Kidney (tissue), 14 donors: ENCODE data around the gene STPG2. TPM values are rescaled to one million over a fixed set of nuclear protein-coding genes. Genes with fewer than 3 reads are reported as not detected.

Source experiments
- DNase-seq, 5 donors: peaks; one replicate each; pipeline ENCODE4 v3.0.0-alpha.2; 2013 to 2020
- FAIRE-seq: peaks from 2 replicates; lab custom pipeline; 2012; peaks lifted over from hg19 to GRCh38; lab: Jason Lieb, UNC
- H3K27ac ChIP-seq, 2 donors: one replicate each; pipeline ENCODE4 v1.7.0; 2013; ENCODE audit warnings: low read depth in 2 of 2, low read length in 2 of 2, inconsistent platforms in 1 of 2
- H3K27me3 ChIP-seq: one replicate; pipeline ENCODE4 v1.7.1; 2013; ENCODE audit warnings: low read length, inconsistent platforms; ENCODE audit not compliant: control insufficient read depth, insufficient read depth
- H3K36me3 ChIP-seq, 3 donors: one replicate each; pipeline versions ENCODE4 v1.7.0 to v1.7.1; 2013; ENCODE audit warnings: low read length in 3 of 3, control low read depth in 1 of 3, inconsistent platforms in 1 of 3; ENCODE audit not compliant: insufficient read depth in 3 of 3, control insufficient read depth in 2 of 3
- H3K4me1 ChIP-seq, 3 donors: one replicate each; pipeline versions ENCODE4 v1.7.0 to v1.7.1; 2013; ENCODE audit warnings: low read length in 3 of 3, inconsistent platforms in 1 of 3, low read depth in 1 of 3; ENCODE audit not compliant: control insufficient read depth in 2 of 3, insufficient read depth in 2 of 3
- H3K4me3 ChIP-seq, 3 donors: one replicate each; pipeline versions ENCODE4 v1.7.0 to v1.8.1; 2013; ENCODE audit warnings: low read length in 3 of 3, control low read depth in 1 of 3, inconsistent platforms in 1 of 3
- H3K9ac ChIP-seq, 3 donors: one replicate each; pipeline versions ENCODE4 v1.7.0 to v1.7.1; 2013; ENCODE audit warnings: low read length in 3 of 3, control low read depth in 1 of 3, inconsistent platforms in 1 of 3
- H3K9me3 ChIP-seq, 3 donors: one replicate each; pipeline versions ENCODE4 v1.7.0 to v1.7.1; 2013; ENCODE audit warnings: low read length in 3 of 3, control low read depth in 1 of 3, inconsistent platforms in 1 of 3; ENCODE audit not compliant: control insufficient read depth in 2 of 3, insufficient read depth in 1 of 3
- intact Hi-C: fragments of 100-400 bp; cut with DNase I; formaldehyde crosslinking; loops from one replicate; pipeline ENCODE4 v1.11.1; 2022
- polyA plus RNA-seq: library from polyadenylated mRNA; stranded (reverse); fragments of 350-450 nt; fragmentation: Illumina TruSeq; extraction: RNeasy Lipid Tissue Mini Kit (QIAGEN cat#74804); gene quantifications from one replicate; pipeline ENCODE4 v1.2.3, GENCODE V29; 2014; ENCODE audit warnings: low read depth, low replicate concordance; ENCODE audit not compliant: insufficient read depth
- total RNA-seq: library from RNA; stranded (reverse); fragmentation: NEBNext Ultra II Directional; extraction: Animal tissue kit (Norgen Biotek cat#: 25700); gene quantifications from one replicate; pipeline ENCODE4 v1.2.1, GENCODE V29; 2021
- TF ChIP-seq, protein P1 (sequence below): IDR thresholded peaks from 3 replicates; pipeline ENCODE4 v1.5.1; 2012; ENCODE audit warnings: mild to moderate bottlenecking, moderate library complexity, borderline replicate concordance; ENCODE audit not compliant: insufficient read depth; ENCODE audit errors: extremely low read depth
- donor health status: control.
- donor health status: control.
- donor health status: control.
- donor health status: control.
- donor health status: control.
- donor health status: DM: yes; HTN: yes; CAD: no.
- donor health status: Normal renal cell carcinoma (clear cell type).

The STPG2 gene
- total and polyA plus RNA-seq, 2 donors from 2014 or later, result 0.43 to 1.1 TPM

DNA sequence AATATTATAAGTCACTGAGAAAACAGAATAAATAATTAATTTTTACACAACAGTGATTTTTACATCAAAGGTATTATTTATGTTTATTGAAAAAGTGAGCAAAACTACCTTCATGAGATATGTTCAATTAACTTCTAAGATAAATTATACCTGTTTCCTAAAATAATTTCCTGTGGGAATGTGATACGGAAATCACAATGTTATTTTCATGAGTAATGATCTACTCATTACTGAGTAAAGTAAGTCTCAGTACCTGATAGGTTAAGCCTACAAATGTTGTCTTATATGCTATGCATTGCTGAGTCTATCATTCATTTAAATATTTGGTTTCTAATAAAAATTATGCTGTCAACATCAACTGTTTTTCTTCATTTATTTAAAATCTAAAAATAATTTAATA lies 324.0 kb downstream of the STPG2 start:
- Histone ChIP-seq H3K4me3 (no peak overlapping the region), H3K9me3 (no peaks in the 10 kb centered on the region), H3K4me1 (no peaks in the 10 kb centered on the region), H3K36me3 (no peaks in the 10 kb centered on the region), H3K27ac (no peak overlapping the region), H3K27me3 (no peaks in the 10 kb centered on the region), H3K9ac (no peak overlapping the region)
- FAIRE-seq, result no peak
- no peak for DNase-seq
- intact Hi-C loops, result no loop called here
- TF ChIP-seq, protein P1, sequence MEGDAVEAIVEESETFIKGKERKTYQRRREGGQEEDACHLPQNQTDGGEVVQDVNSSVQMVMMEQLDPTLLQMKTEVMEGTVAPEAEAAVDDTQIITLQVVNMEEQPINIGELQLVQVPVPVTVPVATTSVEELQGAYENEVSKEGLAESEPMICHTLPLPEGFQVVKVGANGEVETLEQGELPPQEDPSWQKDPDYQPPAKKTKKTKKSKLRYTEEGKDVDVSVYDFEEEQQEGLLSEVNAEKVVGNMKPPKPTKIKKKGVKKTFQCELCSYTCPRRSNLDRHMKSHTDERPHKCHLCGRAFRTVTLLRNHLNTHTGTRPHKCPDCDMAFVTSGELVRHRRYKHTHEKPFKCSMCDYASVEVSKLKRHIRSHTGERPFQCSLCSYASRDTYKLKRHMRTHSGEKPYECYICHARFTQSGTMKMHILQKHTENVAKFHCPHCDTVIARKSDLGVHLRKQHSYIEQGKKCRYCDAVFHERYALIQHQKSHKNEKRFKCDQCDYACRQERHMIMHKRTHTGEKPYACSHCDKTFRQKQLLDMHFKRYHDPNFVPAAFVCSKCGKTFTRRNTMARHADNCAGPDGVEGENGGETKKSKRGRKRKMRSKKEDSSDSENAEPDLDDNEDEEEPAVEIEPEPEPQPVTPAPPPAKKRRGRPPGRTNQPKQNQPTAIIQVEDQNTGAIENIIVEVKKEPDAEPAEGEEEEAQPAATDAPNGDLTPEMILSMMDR, result no peak

DNA sequence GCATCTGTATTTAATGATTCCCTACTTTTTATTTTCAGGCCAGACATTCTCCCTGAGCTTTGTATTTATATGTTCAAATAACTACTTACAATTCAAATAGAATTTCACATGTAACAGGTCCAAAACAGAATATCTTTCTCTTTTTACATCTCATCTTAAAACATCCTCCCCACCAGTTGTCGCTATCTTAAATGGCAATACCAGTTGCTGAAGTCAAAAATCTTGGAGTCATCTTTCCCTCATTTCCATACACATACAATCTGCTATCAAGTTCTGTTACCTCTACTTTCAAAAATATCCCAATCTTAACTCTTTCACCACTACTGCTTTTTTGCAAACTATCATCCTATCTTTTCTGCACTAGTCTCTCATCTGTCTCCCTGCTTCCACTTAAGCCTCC lies 330.5 kb downstream of the STPG2 start:
- no peak for DNase-seq
- H3K9me3 ChIP-seq, result no peaks in the 10 kb centered on the region

DNA sequence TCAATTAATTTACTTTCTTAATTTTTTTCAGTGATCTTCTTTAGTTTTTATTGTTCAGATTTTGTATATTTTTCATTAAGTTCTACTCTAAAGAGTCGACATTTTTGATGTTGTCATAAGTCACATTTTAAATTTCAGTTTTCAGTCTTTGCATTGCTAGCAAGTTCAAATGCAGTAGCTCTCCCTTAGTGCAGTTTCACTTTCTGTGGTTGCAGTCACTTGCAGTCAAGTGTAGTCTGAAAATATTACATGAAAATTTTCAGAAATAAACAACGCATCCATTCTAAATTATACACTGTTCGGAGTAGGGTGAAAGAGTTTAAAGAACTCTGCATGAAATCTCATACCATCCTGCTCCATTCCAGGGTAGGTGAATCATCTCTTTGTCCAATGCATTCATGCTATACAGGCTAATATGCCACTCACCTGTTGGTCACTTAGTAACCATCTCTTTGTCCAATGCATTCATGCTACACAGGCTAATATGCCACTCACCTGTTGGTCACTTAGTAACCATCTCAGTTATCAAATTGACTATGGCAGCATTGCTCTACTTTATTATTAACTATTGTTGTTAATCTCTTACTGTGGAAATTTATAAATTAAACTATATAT lies 356.9 kb downstream of the STPG2 start:
- Histone ChIP-seq H3K9ac (no peak overlapping the region), H3K36me3 (no peaks in the 10 kb centered on the region), H3K4me3 (no peak overlapping the region), H3K27ac (no peak overlapping the region), H3K27me3 (no peaks in the 10 kb centered on the region), H3K4me1 (no peaks in the 10 kb centered on the region), H3K9me3 (no peaks in the 10 kb centered on the region)
- FAIRE-seq (no peak), DNase-seq (no peak)
- intact Hi-C loops, result no loop called here
- TF ChIP-seq, protein P1, result no peak

More for the DNA sequence above, 330.5 kb downstream of the STPG2 start:
- no peak overlapping the region for H3K4me3 ChIP-seq
- no peak overlapping the region for H3K9ac ChIP-seq
- H3K4me1 ChIP-seq, result no peaks in the 10 kb centered on the region
- no peak overlapping the region for H3K27ac ChIP-seq
- H3K27me3 ChIP-seq, result no peaks in the 10 kb centered on the region
- TF ChIP-seq, protein P1, result no peak
- no peak for FAIRE-seq
- intact Hi-C loops, result no loop called here
- H3K36me3 ChIP-seq, result no peaks in the 10 kb centered on the region

DNA sequence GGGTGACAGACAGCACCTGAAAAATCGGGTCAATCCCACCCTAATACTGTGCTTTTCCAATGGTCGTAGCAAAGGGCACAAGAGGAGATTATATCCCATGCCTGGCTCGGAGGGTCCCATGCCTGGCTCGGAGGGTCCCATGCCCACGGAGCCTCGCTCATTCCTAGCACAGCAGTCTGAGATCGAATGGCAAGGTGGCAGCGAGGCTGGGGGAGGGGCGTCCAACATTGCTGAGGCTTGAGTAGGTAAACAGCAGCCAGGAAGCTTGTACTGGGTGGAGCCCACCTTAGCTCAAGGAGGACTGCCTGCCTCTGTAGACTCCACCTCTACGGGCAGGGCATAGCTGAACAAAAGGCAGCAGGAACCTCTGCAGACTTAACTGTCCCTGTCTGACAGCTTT lies 365.1 kb downstream of the STPG2 start:
- Histone ChIP-seq H3K36me3 (no peaks in the 10 kb centered on the region), H3K4me1 (no peaks in the 10 kb centered on the region), H3K4me3 (no peak overlapping the region), H3K9ac (no peak overlapping the region), H3K9me3 (no peaks in the 10 kb centered on the region), H3K27me3 (no peaks in the 10 kb centered on the region), H3K27ac (no peak overlapping the region)
- DNase-seq (no peak), FAIRE-seq (no peak)
- TF ChIP-seq, protein P1, result no peak
- intact Hi-C loops, result no loop called here
